ENCODE results near the gene GUCA2B. TPM values are rescaled to one million over a fixed set of nuclear protein-coding genes. Genes with fewer than 3 reads are reported as not detected.

The GUCA2B gene
- polyA plus RNA-seq, 3 donors, result not detected

- no peaks in the 10 kb centered on the region for H3K79me2 ChIP-seq (ENCODE audit: insufficient read depth, low read length)
- no peak overlapping the region for H3K4me3 ChIP-seq (replicated peaks in 1 of 3; ENCODE audit: low read depth in 2 of 3, low read length in 3 of 3)
- H3K4me1 ChIP-seq (ENCODE audit: control insufficient read depth in 1 of 2, insufficient read depth in 2 of 2, low read length in 2 of 2), result no peaks in the 10 kb centered on the region
- H3K27me3 ChIP-seq (ENCODE audit: control insufficient read depth in 2 of 2, insufficient read depth in 2 of 2, low read length in 2 of 2), result no peaks in the 10 kb centered on the region
- Mint-ChIP-seq H3K36me3 (peaks cover 66 to 81% of the 10 kb centered on the region in 2 donors), H3K4me3 (no peak overlapping the region), H3K4me1 (peaks cover 3% of the 10 kb centered on the region), H3K9me3 (no peaks in the 10 kb centered on the region), H3K27ac (no peak overlapping the region), H3K27me3 (ENCODE audit: low read depth in 3 of 3) (peaks cover 0 to 2% (median 0%) of the 10 kb centered on the region in 3 donors)
- peaks cover 46 to 97% of the 10 kb centered on the region in 2 donors for H3K36me3 ChIP-seq (replicated peaks in 1 of 2; ENCODE audit: control insufficient read depth in 1 of 2, insufficient read depth in 2 of 2, low read length in 2 of 2)
- H2AFZ ChIP-seq (ENCODE audit: insufficient read depth, low read depth, low read length, poor library complexity, severe bottlenecking), result no peak overlapping the region
- no peak for TF ChIP-seq CTCF (IDR thresholded peaks at IDR 0.05)
- WGBS (ENCODE audit: insufficient coverage), result no CpG with 5 or more reads among the region's 7 CpGs
- no peak overlapping the region for H3K4me2 ChIP-seq (replicated peaks; ENCODE audit: extremely low read depth, low read length, poor library complexity, severe bottlenecking)
- intact Hi-C loops (cut with micrococcal nuclease), result no loop called here
- no peak overlapping the region for H3K9ac ChIP-seq (ENCODE audit: insufficient read depth, low read length, poor library complexity, severe bottlenecking)
- DNase-seq, result no peak
- H3K9me3 ChIP-seq (replicated peaks in 1 of 2; ENCODE audit: control insufficient read depth in 1 of 2, insufficient read depth in 1 of 2, low read length in 2 of 2), result no peaks in the 10 kb centered on the region
- no peak overlapping the region for H3K27ac ChIP-seq (ENCODE audit: low read depth in 1 of 2, low read length in 2 of 2)
- no peaks in the 10 kb centered on the region for H4K20me1 ChIP-seq (ENCODE audit: insufficient read depth, low read length)
Observed at GRCh38 chr1:42183210-42183956, 30.2 kb downstream of the GUCA2B start.

GRCh38 chr1:42183957-42184268 lies 30.7 kb downstream of the GUCA2B start:
- Histone ChIP-seq H2AFZ (ENCODE audit: insufficient read depth, low read depth, low read length, poor library complexity, severe bottlenecking) (no peak overlapping the region), H3K27me3 (ENCODE audit: control insufficient read depth in 2 of 2, insufficient read depth in 2 of 2, low read length in 2 of 2) (no peaks in the 10 kb centered on the region), H3K79me2 (ENCODE audit: insufficient read depth, low read length) (no peaks in the 10 kb centered on the region), H3K9me3 (replicated peaks in 1 of 2; ENCODE audit: control insufficient read depth in 1 of 2, insufficient read depth in 1 of 2, low read length in 2 of 2) (no peaks in the 10 kb centered on the region), H4K20me1 (ENCODE audit: insufficient read depth, low read length) (no peaks in the 10 kb centered on the region), H3K4me3 (replicated peaks in 1 of 3; ENCODE audit: low read depth in 2 of 3, low read length in 3 of 3) (no peak overlapping the region), H3K4me2 (replicated peaks; ENCODE audit: extremely low read depth, low read length, poor library complexity, severe bottlenecking) (no peak overlapping the region), H3K9ac (ENCODE audit: insufficient read depth, low read length, poor library complexity, severe bottlenecking) (no peak overlapping the region), H3K36me3 (replicated peaks in 1 of 2; ENCODE audit: control insufficient read depth in 1 of 2, insufficient read depth in 2 of 2, low read length in 2 of 2) (peaks cover 51 to 97% of the 10 kb centered on the region in 2 donors), H3K4me1 (ENCODE audit: control insufficient read depth in 1 of 2, insufficient read depth in 2 of 2, low read length in 2 of 2) (no peaks in the 10 kb centered on the region), H3K27ac (ENCODE audit: low read depth in 1 of 2, low read length in 2 of 2) (no peak overlapping the region)
- DNase-seq, result no peak
- TF ChIP-seq CTCF (IDR thresholded peaks at IDR 0.05), result no peak
- H3K9me3 Mint-ChIP-seq, result no peaks in the 10 kb centered on the region
- H3K36me3 Mint-ChIP-seq, result peaks cover 70 to 85% of the 10 kb centered on the region in 2 donors
- H3K27me3 Mint-ChIP-seq (ENCODE audit: low read depth in 3 of 3), result no peaks in the 10 kb centered on the region
- 100% methylated on average over 1 of the region's 6 CpGs for WGBS (ENCODE audit: insufficient coverage)
- peaks cover 3% of the 10 kb centered on the region for H3K4me1 Mint-ChIP-seq
- no peak overlapping the region for H3K4me3 Mint-ChIP-seq
- intact Hi-C loops (cut with micrococcal nuclease), result no loop called here
- no peak overlapping the region for H3K27ac Mint-ChIP-seq
